Measurements from ENCODE around the gene TNFRSF11A. TPM values are rescaled to one million over a fixed set of nuclear protein-coding genes. Genes with fewer than 3 reads are reported as not detected.
A peak's percentile ranks its signal among the peaks of the same experiment; 100 is the strongest.

TNFRSF11A gene
- 0.12 and 0.19 TPM in 2 replicates for polyA plus RNA-seq (2013)

- H3K4me3 ChIP-seq (ENCODE audit: low read depth, low read length) = peak within 1 kb of the TSS; percentile 60
- no peak within 1 kb of the TSS for H3K27ac ChIP-seq (ENCODE audit: low read depth, low read length)
- peak within 1 kb of the TSS; percentile 59 for H2AFZ ChIP-seq (ENCODE audit: insufficient read depth, low read length, poor library complexity)
- H4K8ac ChIP-seq (ENCODE audit: low read depth, low read length) = no peak within 1 kb of the TSS
- no peak within 1 kb of the TSS for H3K14ac ChIP-seq (ENCODE audit: low read length)
- H3K79me1 ChIP-seq (ENCODE audit: low read length) = no peaks in the 10 kb centered on the region
- no peak within 1 kb of the TSS for H2BK120ac ChIP-seq (ENCODE audit: insufficient read depth, low read length, poor library complexity)
- no peaks in the 10 kb centered on the region for H3K79me2 ChIP-seq (ENCODE audit: control insufficient read depth, insufficient read depth, low read length, poor library complexity)
- WGBS (ENCODE audit: extremely low coverage, insufficient coverage, insufficient read length) = no CpG with 5 or more reads among the region's 99 CpGs
- H3K4ac ChIP-seq (ENCODE audit: low read depth, low read length) = no peak within 1 kb of the TSS
- H3K9me3 ChIP-seq (ENCODE audit: insufficient read depth, low read depth, low read length) = peaks cover 5% of the 10 kb centered on the region
- no peak within 1 kb of the TSS for H2BK12ac ChIP-seq (ENCODE audit: low read length)
- H3K4me2 ChIP-seq (ENCODE audit: low read length) = peak within 1 kb of the TSS; percentile 97
- H3K9ac ChIP-seq (ENCODE audit: low read length) = no peak within 1 kb of the TSS
- H3K36me3 ChIP-seq (ENCODE audit: control insufficient read depth in 1 of 2, insufficient read depth in 2 of 2, low read length in 2 of 2) = no peaks in the 10 kb centered on the region
- no peak within 1 kb of the TSS for H3K23ac ChIP-seq (ENCODE audit: low read length)
- H4K12ac ChIP-seq (ENCODE audit: low read depth, low read length) = no peak within 1 kb of the TSS
- H2AK5ac ChIP-seq (ENCODE audit: low read length) = no peak within 1 kb of the TSS
- DNase-seq = peak in 1 of 2 donors; percentile 72
- peaks cover 7 to 12% of the 10 kb centered on the region in 2 experiments for H3K4me1 ChIP-seq (ENCODE audit: control insufficient read depth in 1 of 2, insufficient read depth in 2 of 2, low read length in 2 of 2)
- H3K27me3 ChIP-seq (ENCODE audit: insufficient read depth, low read length) = peaks cover 33% of the 10 kb centered on the region
- no peak within 1 kb of the TSS for H4K91ac ChIP-seq (ENCODE audit: low read depth, low read length)
- H2BK5ac ChIP-seq (ENCODE audit: low read depth, low read length, poor library complexity) = no peak within 1 kb of the TSS
- no peak within 1 kb of the TSS for H3K18ac ChIP-seq (ENCODE audit: low read length)
Observed at GRCh38 chr18:62324917-62325805, at the start of gene TNFRSF11A. TNFRSF11A (plus strand) TSS chr18:62325310; CDS start chr18:62325353, 43 bp downstream.

GRCh38 chr18:62277045-62277444 is 48.1 kb upstream of the TNFRSF11A start:
- no peak overlapping the region for H3K4ac ChIP-seq (ENCODE audit: low read depth, low read length)
- no peak overlapping the region for H3K4me2 ChIP-seq (ENCODE audit: low read length)
- no peak overlapping the region for H3K14ac ChIP-seq (ENCODE audit: low read length)
- no peak for DNase-seq
- H3K27me3 ChIP-seq (ENCODE audit: insufficient read depth, low read length) = no peaks in the 10 kb centered on the region
- H3K79me2 ChIP-seq (ENCODE audit: control insufficient read depth, insufficient read depth, low read length, poor library complexity) = no peaks in the 10 kb centered on the region
- H4K91ac ChIP-seq (ENCODE audit: low read depth, low read length) = no peak overlapping the region
- no peak overlapping the region for H2BK12ac ChIP-seq (ENCODE audit: low read length)
- H3K23ac ChIP-seq (ENCODE audit: low read length) = no peak overlapping the region
- H3K4me3 ChIP-seq (ENCODE audit: low read depth, low read length) = no peak overlapping the region
- H2AK5ac ChIP-seq (ENCODE audit: low read length) = no peak overlapping the region
- H4K8ac ChIP-seq (ENCODE audit: low read depth, low read length) = no peak overlapping the region
- no peak overlapping the region for H2AFZ ChIP-seq (ENCODE audit: insufficient read depth, low read length, poor library complexity)
- no peak overlapping the region for H2BK5ac ChIP-seq (ENCODE audit: low read depth, low read length, poor library complexity)
- H3K9me3 ChIP-seq (ENCODE audit: insufficient read depth, low read depth, low read length) = no peaks in the 10 kb centered on the region
- no peak overlapping the region for H3K9ac ChIP-seq (ENCODE audit: low read length)
- no CpG with 5 or more reads among the region's 1 CpG for WGBS (ENCODE audit: extremely low coverage, insufficient coverage, insufficient read length)
- H3K27ac ChIP-seq (ENCODE audit: low read depth, low read length) = no peak overlapping the region
- H3K18ac ChIP-seq (ENCODE audit: low read length) = no peak overlapping the region
- H3K79me1 ChIP-seq (ENCODE audit: low read length) = no peaks in the 10 kb centered on the region
- peaks cover 2% of the 10 kb centered on the region in 2 experiments for H3K36me3 ChIP-seq (ENCODE audit: control insufficient read depth in 1 of 2, insufficient read depth in 2 of 2, low read length in 2 of 2)
- no peak overlapping the region for H2BK120ac ChIP-seq (ENCODE audit: insufficient read depth, low read length, poor library complexity)
- H3K4me1 ChIP-seq (ENCODE audit: control insufficient read depth in 1 of 2, insufficient read depth in 2 of 2, low read length in 2 of 2) = no peaks in the 10 kb centered on the region
- H4K12ac ChIP-seq (ENCODE audit: low read depth, low read length) = no peak overlapping the region

GRCh38 chr18:62279561-62279960 is 45.5 kb upstream of the TNFRSF11A start:
- no peaks in the 10 kb centered on the region for H3K9me3 ChIP-seq (ENCODE audit: insufficient read depth, low read depth, low read length)
- no peak overlapping the region for H4K91ac ChIP-seq (ENCODE audit: low read depth, low read length)
- no peak overlapping the region for H4K12ac ChIP-seq (ENCODE audit: low read depth, low read length)
- no peak overlapping the region for H3K14ac ChIP-seq (ENCODE audit: low read length)
- no peak overlapping the region for H2AFZ ChIP-seq (ENCODE audit: insufficient read depth, low read length, poor library complexity)
- H2AK5ac ChIP-seq (ENCODE audit: low read length) = no peak overlapping the region
- H4K8ac ChIP-seq (ENCODE audit: low read depth, low read length) = no peak overlapping the region
- peaks cover 2% of the 10 kb centered on the region in 2 experiments for H3K36me3 ChIP-seq (ENCODE audit: control insufficient read depth in 1 of 2, insufficient read depth in 2 of 2, low read length in 2 of 2)
- H2BK120ac ChIP-seq (ENCODE audit: insufficient read depth, low read length, poor library complexity) = no peak overlapping the region
- DNase-seq = no peak
- H3K18ac ChIP-seq (ENCODE audit: low read length) = no peak overlapping the region
- no peak overlapping the region for H3K4me3 ChIP-seq (ENCODE audit: low read depth, low read length)
- no peaks in the 10 kb centered on the region for H3K4me1 ChIP-seq (ENCODE audit: control insufficient read depth in 1 of 2, insufficient read depth in 2 of 2, low read length in 2 of 2)
- no CpG with 5 or more reads among the region's 5 CpGs for WGBS (ENCODE audit: extremely low coverage, insufficient coverage, insufficient read length)
- H3K23ac ChIP-seq (ENCODE audit: low read length) = no peak overlapping the region
- H3K27me3 ChIP-seq (ENCODE audit: insufficient read depth, low read length) = no peaks in the 10 kb centered on the region
- no peak overlapping the region for H3K9ac ChIP-seq (ENCODE audit: low read length)
- no peaks in the 10 kb centered on the region for H3K79me1 ChIP-seq (ENCODE audit: low read length)
- H3K27ac ChIP-seq (ENCODE audit: low read depth, low read length) = no peak overlapping the region
- H3K4ac ChIP-seq (ENCODE audit: low read depth, low read length) = no peak overlapping the region
- no peak overlapping the region for H2BK12ac ChIP-seq (ENCODE audit: low read length)
- H3K79me2 ChIP-seq (ENCODE audit: control insufficient read depth, insufficient read depth, low read length, poor library complexity) = no peaks in the 10 kb centered on the region
- no peak overlapping the region for H2BK5ac ChIP-seq (ENCODE audit: low read depth, low read length, poor library complexity)
- H3K4me2 ChIP-seq (ENCODE audit: low read length) = no peak overlapping the region

GRCh38 chr18:62280058-62280457 is 45.1 kb upstream of the TNFRSF11A start:
- Histone ChIP-seq H2AFZ (ENCODE audit: insufficient read depth, low read length, poor library complexity) (no peak overlapping the region), H3K18ac (ENCODE audit: low read length) (no peak overlapping the region), H3K9ac (ENCODE audit: low read length) (no peak overlapping the region), H3K4ac (ENCODE audit: low read depth, low read length) (no peak overlapping the region), H3K27me3 (ENCODE audit: insufficient read depth, low read length) (no peaks in the 10 kb centered on the region), H4K91ac (ENCODE audit: low read depth, low read length) (no peak overlapping the region), H4K12ac (ENCODE audit: low read depth, low read length) (no peak overlapping the region), H3K14ac (ENCODE audit: low read length) (no peak overlapping the region), H3K79me2 (ENCODE audit: control insufficient read depth, insufficient read depth, low read length, poor library complexity) (no peaks in the 10 kb centered on the region), H4K8ac (ENCODE audit: low read depth, low read length) (no peak overlapping the region), H3K27ac (ENCODE audit: low read depth, low read length) (no peak overlapping the region), H3K4me3 (ENCODE audit: low read depth, low read length) (no peak overlapping the region), H3K23ac (ENCODE audit: low read length) (no peak overlapping the region), H2BK5ac (ENCODE audit: low read depth, low read length, poor library complexity) (no peak overlapping the region), H3K36me3 (ENCODE audit: control insufficient read depth in 1 of 2, insufficient read depth in 2 of 2, low read length in 2 of 2) (peaks cover 2% of the 10 kb centered on the region in 2 experiments), H3K79me1 (ENCODE audit: low read length) (no peaks in the 10 kb centered on the region), H3K4me1 (ENCODE audit: control insufficient read depth in 1 of 2, insufficient read depth in 2 of 2, low read length in 2 of 2) (no peaks in the 10 kb centered on the region), H3K4me2 (ENCODE audit: low read length) (no peak overlapping the region), H2BK120ac (ENCODE audit: insufficient read depth, low read length, poor library complexity) (no peak overlapping the region), H3K9me3 (ENCODE audit: insufficient read depth, low read depth, low read length) (no peaks in the 10 kb centered on the region), H2BK12ac (ENCODE audit: low read length) (no peak overlapping the region), H2AK5ac (ENCODE audit: low read length) (no peak overlapping the region)
- no CpG with 5 or more reads among the region's 6 CpGs for WGBS (ENCODE audit: extremely low coverage, insufficient coverage, insufficient read length)
- no peak for DNase-seq

All from trophoblast cell (in vitro differentiated cells and primary cell).